IPS DF 4.7 (cell line): ENCODE results near the gene TNS3.

ENCODE experiments used
- DNase-seq: peaks from one replicate; pipeline ENCODE4 v3.0.0-alpha.2; 2013; ENCODE audit warnings: low spot score; ENCODE audit errors: extremely low read depth

TNS3 gene

DNA sequence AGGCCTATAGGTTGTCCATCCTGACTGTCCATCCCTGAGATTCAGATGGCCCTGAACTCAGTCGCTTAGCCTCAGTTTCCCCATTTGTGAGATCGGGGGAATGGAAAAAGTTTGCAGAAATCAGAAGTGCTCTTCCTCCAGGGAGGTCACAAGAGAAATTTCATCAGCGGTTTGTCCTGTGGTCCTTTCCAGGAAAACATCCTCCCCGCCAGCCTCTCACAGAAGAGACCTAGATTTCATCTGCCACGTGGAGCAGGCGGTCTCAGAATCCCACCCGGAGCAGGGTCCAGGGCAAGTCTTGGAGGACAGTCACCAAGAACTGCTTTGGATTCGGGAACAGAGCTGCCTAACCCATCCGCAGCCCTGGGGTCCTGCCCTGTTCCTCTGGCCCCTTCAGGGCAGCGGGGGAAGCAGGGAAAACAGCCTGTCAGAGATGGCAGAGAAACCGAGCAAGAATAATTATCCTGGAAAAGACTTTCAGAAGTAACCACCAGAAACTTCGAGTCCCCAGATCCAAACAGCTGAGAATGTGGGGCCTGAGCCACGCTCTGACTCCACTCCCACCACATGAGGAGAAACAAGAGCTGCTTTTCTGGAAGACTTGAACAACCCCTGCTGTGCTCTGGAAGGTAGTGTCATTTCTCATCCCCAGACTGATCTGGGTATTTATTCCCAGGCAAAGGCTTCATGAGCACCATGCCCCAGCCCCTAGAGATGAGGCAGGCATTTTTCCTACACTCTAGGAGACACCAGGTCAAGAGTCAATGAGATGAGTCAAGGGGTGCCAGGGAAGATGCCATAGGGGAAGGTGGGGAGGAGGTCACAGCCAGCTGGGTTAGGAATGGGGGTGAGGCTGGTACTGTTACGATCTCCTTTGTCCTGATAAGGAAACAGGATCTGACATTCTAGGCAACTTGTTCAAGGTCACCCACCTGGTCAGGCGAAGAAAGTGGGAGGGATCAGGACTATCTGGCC is 1.1 kb upstream of the TNS3 start:
- DNase-seq = no peak

GRCh38 chr7:47581438-47581803 is 490 bp downstream of the TNS3 start:
- no peak for DNase-seq

- no peak for DNase-seq
Observed at GRCh38 chr7:47580811-47581331, 1.0 kb downstream of the TNS3 start.

GRCh38 chr7:47580175-47580706 is 1.7 kb downstream of the TNS3 start:
- DNase-seq = no peak

GRCh38 chr7:47579458-47579857 is 2.5 kb downstream of the TNS3 start:
- no peak for DNase-seq

DNA sequence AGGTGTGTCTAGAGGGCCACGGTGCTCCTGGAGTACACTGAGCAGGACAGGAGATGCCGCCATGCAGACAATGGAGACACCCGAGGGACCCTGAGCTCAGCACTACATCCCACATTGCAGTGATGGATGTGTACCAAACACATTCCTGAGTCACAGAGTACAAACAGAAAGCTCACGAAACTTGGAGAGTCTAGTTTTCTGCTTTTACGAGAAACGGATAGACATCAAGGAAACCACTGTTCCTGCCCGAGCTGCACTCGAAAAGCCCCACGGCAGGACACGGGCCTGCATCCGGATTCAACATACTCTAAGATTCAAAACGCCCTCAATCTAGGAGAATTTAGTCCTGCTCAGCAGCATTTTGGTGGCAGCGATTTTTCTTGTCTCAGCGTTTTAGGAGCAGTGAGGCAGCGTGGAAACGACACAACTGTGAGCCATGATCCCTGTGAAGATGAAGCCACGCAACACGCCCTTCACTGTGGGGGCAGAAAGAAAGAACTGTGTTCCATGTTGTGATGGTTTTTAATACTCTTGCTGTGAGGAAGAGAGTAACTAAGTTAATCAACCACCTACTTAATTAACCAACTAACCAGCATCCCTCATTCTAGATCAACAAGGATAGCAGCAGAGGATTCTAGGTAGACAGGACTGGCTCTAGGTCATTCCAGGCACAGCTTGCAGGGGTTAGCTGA is 3.2 kb downstream of the TNS3 start:
- no peak for DNase-seq

DNA sequence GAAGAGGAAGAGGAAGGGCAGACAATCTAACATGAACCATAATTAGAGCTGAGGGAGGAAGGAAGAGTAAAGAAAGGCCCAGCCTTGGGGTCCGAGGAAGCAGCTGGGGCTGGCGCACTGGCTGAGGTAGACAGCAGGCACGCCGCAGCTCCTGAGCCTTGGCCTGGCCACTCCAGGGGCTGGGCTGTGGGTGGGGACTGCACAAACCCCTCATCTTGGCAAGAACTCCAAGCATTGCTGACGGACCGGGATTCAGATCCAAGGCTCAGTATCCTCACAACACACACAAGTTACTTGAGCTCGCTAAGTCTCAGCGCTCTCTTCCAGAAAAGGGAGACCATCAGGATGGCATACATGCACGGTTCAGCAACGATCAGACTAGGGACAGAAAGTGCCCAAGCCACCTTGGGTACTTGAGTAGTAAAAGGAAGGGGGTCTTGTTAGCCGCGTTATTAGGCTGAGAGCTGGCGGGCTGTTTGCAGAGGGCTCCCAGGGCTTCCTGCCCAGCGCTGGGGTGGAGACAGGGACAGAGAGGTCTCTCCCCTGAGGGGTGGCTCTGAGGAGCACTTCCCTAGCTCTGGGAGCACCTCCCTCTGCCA is 4.5 kb downstream of the TNS3 start:
- no peak for DNase-seq

DNA sequence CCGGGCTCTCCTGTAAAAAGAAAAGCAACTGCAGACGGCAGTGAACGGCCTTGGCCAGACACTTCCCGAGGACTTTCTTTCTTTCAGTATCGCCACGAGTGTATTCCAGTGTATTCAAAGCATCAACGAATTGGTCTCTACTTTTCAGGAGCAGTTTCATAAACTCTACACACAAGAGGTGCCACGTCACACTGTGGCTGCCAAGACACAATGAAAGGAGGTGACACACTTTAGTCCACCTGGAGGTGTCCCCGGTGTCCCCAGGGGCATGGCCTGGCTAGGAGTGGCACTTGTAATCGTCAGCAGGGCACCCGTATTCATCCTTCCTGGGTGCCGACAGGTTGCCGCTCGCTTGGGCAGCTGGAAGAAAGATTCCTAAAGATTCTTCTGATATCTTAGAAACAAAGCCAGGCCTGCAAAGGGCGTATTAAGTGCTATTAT is 5.0 kb downstream of the TNS3 start:
- DNase-seq = no peak

- no peak for DNase-seq
Observed at GRCh38 chr7:47576031-47576865, 5.7 kb downstream of the TNS3 start.

DNA sequence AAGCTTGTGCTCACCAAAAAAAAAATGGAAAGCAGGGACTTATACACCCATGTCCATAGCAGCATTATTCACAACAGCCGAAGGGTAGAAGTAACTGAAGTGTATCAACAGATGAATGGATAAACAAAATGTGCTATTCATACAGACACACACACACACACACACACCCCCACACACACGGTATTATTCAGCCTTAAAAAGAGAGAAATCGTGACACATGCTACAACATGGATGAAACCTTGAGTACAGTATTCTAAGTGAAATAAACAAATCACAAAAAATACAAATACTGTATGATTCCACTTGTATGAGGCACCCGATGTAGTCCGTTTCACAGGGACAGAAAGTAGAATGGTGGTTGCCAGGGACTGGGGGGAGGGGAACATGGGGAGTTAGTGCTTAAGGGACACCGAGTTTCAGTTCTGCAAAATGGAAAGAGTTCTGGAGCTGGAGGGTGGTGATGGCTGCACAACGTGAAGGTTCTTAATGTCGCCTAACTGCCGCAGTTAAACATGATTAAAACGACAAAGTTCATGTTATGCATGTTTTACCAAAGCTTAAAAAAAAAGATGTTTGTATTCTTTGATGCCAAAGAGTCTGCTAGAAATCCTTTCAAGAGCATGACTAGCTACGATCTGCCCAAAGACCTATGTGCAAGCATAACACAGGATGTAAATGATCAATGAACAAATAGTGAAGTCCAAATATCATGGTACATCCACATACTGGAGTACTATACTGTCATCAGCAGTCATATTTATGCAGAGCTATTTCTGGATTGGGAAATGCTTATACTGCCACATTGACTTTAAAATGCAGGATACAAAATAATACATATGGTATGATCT is 7.2 kb downstream of the TNS3 start:
- no peak for DNase-seq

- no peak for DNase-seq
Observed at GRCh38 chr7:47573758-47574481, 8.0 kb downstream of the TNS3 start.

- no peak for DNase-seq
Observed at GRCh38 chr7:47572939-47573757, 8.8 kb downstream of the TNS3 start.

- no peak for DNase-seq
Observed at GRCh38 chr7:47572094-47572445, 9.8 kb downstream of the TNS3 start.

DNA sequence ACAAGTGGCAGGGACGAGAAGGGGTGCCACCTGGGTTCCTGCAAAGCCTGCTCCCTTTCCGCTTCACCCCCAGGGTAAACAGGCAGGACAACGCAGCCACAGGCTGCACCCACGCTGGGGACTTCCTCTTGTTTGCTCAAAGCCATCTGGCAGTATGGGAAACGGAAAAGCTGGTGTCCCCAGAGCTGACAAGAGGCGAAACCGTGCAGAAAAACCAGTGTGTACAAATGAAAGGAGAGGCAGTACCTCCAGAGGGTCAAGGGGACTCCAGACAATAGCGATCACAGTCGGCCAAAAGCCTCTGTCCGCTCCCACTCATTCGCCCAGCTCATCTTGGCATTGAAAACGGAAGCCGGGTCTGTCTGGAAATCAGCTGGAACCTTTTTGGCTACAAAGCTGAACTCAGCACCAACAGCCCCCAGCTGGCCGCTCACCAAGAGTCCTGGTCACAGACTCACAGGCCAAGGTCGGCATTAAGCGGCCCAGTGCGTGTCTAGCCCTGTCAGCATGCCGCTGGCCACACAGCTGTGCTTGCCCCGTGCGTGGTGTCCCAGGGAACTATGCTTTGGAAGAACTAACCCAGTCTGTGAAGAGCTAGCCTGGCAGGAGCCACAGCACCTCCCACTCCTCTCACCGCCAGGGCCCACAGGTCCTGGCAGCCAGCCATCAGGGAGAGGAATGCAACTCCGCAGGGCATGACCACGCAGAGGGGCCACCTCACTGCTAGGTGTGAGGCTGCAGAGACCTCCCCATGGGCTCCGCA is 10.4 kb downstream of the TNS3 start:
- DNase-seq = no peak

GRCh38 chr7:47570649-47571050 is 11.3 kb downstream of the TNS3 start:
- no peak for DNase-seq

- no peak for DNase-seq
Observed at GRCh38 chr7:47568547-47568946, 13.4 kb downstream of the TNS3 start.

DNA sequence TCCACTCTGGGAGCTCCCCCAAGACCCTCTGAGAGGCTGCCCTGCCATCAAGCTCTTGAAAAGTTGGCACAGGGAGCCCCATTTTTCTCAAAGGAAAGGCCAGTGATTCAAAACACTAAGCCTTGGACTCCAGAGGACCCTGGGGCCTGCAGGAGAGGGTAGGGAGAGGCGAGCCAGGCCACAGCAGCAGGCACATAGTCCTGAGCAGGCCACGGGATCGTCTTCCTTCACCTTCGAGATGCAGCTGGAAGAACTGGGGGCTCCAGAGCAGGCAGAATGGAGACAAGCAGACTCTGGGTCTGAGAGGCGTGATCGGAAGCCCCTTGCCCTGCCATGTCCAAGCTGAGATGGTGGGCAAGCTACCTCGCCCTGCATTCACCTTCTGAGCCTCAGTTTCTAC is 13.9 kb downstream of the TNS3 start:
- no peak for DNase-seq
